GM10266 (cell line): ENCODE data around the gene KIRREL1.
A peak's percentile ranks its signal among the peaks of the same experiment; 100 is the strongest.

Source experiments
- DNase-seq: peaks from one replicate; pipeline ENCODE4 v3.0.0; 2012; ENCODE audit errors: extremely low spot score
- TF ChIP-seq, protein P1 (sequence below): IDR thresholded peaks from 2 replicates; pipeline ENCODE4 v1.5.1; 2012; ENCODE audit warnings: mild to moderate bottlenecking, low read depth; ENCODE audit not compliant: control insufficient read depth, insufficient read depth; ENCODE audit errors: missing control alignments

KIRREL1 gene

GRCh38 chr1:158117854-158118704, 124.6 kb downstream of the KIRREL1 start:
- no peak for DNase-seq

GRCh38 chr1:158118713-158119402, 125.4 kb downstream of the KIRREL1 start:
- no peak for DNase-seq
- TF ChIP-seq, protein P1, sequence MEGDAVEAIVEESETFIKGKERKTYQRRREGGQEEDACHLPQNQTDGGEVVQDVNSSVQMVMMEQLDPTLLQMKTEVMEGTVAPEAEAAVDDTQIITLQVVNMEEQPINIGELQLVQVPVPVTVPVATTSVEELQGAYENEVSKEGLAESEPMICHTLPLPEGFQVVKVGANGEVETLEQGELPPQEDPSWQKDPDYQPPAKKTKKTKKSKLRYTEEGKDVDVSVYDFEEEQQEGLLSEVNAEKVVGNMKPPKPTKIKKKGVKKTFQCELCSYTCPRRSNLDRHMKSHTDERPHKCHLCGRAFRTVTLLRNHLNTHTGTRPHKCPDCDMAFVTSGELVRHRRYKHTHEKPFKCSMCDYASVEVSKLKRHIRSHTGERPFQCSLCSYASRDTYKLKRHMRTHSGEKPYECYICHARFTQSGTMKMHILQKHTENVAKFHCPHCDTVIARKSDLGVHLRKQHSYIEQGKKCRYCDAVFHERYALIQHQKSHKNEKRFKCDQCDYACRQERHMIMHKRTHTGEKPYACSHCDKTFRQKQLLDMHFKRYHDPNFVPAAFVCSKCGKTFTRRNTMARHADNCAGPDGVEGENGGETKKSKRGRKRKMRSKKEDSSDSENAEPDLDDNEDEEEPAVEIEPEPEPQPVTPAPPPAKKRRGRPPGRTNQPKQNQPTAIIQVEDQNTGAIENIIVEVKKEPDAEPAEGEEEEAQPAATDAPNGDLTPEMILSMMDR = no peak

More at GRCh38 chr1:158117854-158118704, 124.6 kb downstream of the KIRREL1 start:
- TF ChIP-seq, protein P1 = no peak

- TF ChIP-seq, protein P1 = no peak
- no peak for DNase-seq
Observed at GRCh38 chr1:158119976-158120653, 126.7 kb downstream of the KIRREL1 start.

GRCh38 chr1:158121604-158122254, 128.3 kb downstream of the KIRREL1 start:
- TF ChIP-seq, protein P1 = peak; percentile 57
- no peak for DNase-seq

GRCh38 chr1:158122833-158123388, 129.5 kb downstream of the KIRREL1 start:
- TF ChIP-seq, protein P1 = no peak
- no peak for DNase-seq

DNA sequence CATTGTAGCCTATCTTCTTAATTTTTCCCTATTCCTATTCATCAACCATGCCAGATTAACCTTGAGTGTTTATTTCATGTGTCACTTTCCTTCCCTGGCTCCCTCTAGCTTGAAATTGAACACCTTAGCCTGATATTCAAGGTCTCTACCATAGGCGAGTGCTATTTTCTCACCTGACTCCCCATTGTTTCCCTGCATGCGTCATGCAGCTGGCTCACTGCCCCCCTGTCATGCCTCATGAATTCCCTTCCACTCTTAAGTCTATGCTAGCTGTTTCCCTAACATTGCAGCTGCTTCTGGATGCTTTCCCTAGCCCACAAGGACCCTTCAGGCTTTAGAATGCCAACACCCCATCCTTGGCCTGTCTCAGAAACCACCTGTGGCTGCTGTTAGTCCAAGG, 130.6 kb downstream of the KIRREL1 start:
- no peak for DNase-seq
- TF ChIP-seq, protein P1 = no peak
